GM12872 (cell line): ENCODE results near the gene C12orf56.

Experiments
- TF ChIP-seq, protein P1 (sequence below): IDR thresholded peaks from 3 replicates; pipeline ENCODE4 v1.5.1; 2011; ENCODE audit warnings: low read depth, mild to moderate bottlenecking, low read length, moderate library complexity; ENCODE audit not compliant: insufficient read depth

The C12orf56 gene

GRCh38 chr12:64419696-64420095 is 29.1 kb upstream of the C12orf56 start:
- TF ChIP-seq, protein P1, sequence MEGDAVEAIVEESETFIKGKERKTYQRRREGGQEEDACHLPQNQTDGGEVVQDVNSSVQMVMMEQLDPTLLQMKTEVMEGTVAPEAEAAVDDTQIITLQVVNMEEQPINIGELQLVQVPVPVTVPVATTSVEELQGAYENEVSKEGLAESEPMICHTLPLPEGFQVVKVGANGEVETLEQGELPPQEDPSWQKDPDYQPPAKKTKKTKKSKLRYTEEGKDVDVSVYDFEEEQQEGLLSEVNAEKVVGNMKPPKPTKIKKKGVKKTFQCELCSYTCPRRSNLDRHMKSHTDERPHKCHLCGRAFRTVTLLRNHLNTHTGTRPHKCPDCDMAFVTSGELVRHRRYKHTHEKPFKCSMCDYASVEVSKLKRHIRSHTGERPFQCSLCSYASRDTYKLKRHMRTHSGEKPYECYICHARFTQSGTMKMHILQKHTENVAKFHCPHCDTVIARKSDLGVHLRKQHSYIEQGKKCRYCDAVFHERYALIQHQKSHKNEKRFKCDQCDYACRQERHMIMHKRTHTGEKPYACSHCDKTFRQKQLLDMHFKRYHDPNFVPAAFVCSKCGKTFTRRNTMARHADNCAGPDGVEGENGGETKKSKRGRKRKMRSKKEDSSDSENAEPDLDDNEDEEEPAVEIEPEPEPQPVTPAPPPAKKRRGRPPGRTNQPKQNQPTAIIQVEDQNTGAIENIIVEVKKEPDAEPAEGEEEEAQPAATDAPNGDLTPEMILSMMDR: no peak

GRCh38 chr12:64418209-64418608 is 27.7 kb upstream of the C12orf56 start:
- TF ChIP-seq, protein P1: no peak

- TF ChIP-seq, protein P1: no peak
Measured at GRCh38 chr12:64413884-64414283, 23.3 kb upstream of the C12orf56 start.

GRCh38 chr12:64412459-64412858 is 21.9 kb upstream of the C12orf56 start:
- TF ChIP-seq, protein P1: no peak

DNA sequence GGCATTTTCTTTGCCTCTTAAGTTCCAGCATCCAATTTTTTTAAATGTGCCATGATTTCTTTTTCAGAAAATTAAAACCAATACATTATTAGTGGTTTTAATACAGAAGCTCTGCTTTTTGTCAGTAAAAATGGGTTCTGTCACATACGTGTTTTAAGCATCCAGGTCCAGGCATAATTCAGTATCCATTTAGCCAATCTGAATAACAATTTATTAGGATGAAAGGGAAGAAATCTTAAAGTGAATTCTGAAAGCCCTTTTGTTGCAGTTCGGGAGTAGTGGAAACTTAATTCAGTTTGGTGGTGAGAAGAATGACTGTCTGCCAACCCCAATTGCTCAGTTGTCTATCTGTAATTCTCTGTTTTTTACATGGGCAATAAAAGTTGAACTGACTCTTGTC is 20.9 kb upstream of the C12orf56 start:
- TF ChIP-seq, protein P1: no peak

DNA sequence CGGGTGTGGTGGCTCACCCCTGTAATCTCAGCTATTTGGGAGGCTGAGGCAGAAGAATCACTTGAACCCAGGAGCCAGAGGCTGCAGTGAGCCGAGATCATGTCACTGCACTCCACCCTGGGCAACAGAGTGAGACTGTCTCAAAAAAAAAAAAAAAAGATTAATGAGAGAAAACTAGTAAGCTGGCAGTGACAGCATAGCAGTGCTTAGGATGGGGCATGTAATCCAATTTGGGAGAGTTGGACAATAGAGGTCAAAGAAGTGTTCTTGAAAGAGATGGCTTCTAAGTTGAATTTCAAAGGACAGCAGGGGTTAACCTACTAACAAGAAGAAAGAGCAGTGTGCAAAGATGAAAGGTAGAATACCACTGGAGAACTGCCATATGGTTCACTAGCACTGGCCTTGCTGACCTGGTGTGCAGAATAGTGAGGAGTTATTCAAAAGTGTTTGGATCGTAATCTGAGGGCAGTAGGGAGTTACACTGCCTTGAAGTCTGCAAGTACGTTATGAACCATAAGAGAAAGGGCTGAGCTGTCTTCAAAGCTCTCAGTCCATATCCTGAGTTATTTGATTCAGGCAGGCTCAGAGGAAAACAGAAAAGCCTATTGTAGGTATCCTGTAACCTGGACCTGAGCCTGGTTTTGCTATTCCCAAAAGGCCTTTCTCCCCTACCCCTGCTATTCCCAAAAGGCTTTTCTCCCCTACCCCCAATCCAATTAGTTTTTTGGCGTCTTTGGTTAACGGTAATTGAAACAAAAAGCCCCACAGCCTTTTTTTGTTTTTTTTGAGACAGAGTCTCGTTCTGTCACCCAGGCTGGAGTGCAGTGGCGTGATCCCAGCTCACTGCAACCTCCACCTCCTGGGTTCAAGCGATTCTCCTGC is 17.0 kb upstream of the C12orf56 start:
- TF ChIP-seq, protein P1: no peak

DNA sequence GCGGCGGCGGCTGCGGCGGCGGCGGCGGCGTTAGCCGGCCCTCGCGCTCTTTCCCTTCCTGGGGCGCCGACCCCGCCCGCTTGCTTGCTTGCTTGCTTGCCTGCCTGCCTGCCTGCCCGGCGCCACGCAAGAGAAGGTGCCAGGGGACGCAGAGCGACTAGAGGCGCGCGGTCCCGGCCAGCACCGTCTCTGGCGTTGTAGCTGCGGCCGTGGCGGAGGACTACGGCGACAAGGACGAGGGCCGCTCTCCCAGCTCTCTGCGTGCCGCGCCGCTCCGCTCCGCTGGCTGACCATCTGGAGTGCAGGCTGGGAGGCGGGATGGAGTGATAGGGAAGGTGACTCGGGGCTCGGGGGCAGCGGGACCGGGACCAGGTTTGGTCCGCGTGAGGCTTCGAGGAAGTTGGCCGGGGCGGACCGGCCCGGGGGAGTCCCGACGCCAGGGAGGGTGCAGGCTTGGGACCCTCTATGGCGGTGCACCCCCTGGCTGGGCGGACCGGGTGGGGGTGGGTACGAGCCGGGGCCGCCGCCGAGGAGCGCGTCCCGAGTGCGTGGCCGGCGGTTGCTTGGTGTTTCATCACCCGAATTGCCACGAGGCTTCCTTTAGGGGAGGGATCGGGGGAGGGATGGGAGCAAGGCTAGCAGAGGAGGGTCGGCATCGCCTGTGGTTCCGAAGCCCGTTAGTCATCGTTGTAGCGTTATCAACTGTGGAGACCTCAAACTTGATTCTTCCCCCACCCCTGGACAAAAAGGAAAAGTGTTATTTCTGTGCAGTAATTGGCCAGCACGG is 14.1 kb upstream of the C12orf56 start:
- TF ChIP-seq, protein P1: no peak
